AG04449 (cell line): Measurements from ENCODE around the gene KAT7.
A peak's percentile ranks its signal among the peaks of the same experiment; 100 is the strongest.

ENCODE experiments used
- CTCF ChIA-PET: fragments of 350-600 bp; formaldehyde crosslinking; extraction: SDS; loops from one replicate; lab custom pipeline; 2021; ENCODE audit warnings: antibody characterized with exemption; lab: Yijun Ruan, JAX
- POLR2A ChIA-PET: fragments of 400-600, 350-600 bp; formaldehyde crosslinking; extraction: SDS; loops from one replicate; lab custom pipeline; 2020; ENCODE audit warnings: antibody characterized with exemption, inconsistent platforms; lab: Yijun Ruan, JAX
- DNase-seq: peaks from one replicate; pipeline ENCODE4 v3.0.0-alpha.2; 2010; ENCODE audit warnings: low read depth, low spot score
- H3K4me3 ChIP-seq: 2 replicates; pipeline ENCODE4 v1.5.1; 2011; ENCODE audit warnings: low read depth, mild to moderate bottlenecking, control low read depth, low read length
- TF ChIP-seq, protein P1 (sequence below): IDR thresholded peaks from one replicate; pipeline ENCODE4 v1.5.1; 2011; ENCODE audit warnings: mild to moderate bottlenecking, moderate library complexity, low read length, control low read depth, inconsistent platforms; ENCODE audit not compliant: insufficient read depth; ENCODE audit errors: missing control alignments

Gene KAT7

DNA sequence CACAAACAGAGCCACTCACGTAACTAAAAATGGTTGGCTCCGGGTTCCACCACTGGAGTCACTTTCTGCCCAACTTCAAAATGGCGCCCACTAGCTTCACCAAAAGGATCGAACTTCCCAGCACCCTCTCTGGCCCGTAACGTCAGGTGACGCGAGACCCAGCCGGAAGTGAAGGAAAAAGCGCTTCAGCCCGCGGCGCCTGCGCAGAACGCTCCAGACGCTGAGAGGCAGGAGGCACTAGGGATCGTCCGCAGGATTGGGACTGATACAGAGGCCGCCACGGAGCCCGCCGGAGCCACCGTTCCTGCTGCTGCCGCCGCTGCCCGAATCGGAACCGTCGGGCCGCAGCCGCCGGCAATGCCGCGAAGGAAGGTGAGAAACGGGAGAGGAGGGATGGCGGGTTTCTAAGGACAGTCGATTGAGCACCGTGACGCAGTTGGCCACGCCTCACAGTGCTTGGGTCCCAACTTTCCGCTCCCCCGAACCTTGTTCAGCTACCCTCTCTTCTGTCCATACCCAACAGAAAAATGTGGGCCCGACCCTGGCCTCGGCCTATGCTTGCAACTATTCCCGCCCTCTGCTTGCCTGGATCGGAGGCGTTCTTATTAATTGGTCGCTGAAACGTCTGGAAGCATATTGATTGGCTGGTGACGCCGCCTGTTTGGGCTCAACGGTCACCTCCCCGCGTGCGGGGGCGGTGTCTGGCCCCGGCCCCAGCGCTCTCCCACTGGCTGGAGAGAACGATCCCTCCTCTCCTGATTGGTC lies at the start of gene KAT7:
TSS of gene KAT7 (plus strand) at position 204 of the 765 bp plus-strand sequence. CDS start at position 358, 154 bp downstream.
- peak within 1 kb of the TSS; percentile 100 for H3K4me3 ChIP-seq
- TF ChIP-seq, protein P1, sequence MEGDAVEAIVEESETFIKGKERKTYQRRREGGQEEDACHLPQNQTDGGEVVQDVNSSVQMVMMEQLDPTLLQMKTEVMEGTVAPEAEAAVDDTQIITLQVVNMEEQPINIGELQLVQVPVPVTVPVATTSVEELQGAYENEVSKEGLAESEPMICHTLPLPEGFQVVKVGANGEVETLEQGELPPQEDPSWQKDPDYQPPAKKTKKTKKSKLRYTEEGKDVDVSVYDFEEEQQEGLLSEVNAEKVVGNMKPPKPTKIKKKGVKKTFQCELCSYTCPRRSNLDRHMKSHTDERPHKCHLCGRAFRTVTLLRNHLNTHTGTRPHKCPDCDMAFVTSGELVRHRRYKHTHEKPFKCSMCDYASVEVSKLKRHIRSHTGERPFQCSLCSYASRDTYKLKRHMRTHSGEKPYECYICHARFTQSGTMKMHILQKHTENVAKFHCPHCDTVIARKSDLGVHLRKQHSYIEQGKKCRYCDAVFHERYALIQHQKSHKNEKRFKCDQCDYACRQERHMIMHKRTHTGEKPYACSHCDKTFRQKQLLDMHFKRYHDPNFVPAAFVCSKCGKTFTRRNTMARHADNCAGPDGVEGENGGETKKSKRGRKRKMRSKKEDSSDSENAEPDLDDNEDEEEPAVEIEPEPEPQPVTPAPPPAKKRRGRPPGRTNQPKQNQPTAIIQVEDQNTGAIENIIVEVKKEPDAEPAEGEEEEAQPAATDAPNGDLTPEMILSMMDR: no peak

DNA sequence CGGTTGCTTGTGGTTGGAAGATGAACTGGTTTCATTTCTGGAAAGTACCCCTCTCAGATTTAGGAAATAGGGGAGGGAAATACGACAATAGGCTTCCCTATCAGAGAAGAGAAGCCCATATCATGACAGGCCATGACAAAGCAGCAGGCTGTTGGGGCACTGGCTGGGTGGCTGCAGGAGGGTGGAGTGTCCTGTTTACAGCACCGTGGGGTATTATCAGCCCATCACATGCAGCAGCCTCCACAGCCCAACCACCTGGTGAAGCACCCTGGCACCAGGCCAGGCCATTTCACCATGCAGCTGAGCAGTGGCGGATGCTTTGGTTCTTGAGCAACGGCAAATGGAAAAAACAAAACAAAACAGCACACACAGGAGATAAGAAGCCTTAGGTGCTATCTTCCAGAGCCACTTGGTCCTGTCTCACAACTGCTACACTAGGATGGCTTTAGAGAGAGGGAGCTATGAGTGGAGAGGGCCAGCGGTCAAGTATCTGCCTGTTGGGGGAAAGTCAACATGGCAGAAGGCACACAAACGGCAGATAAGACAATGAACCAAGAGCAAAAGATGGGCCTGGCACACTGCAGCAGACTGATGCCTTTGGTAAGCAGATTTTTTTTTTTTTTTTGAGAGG lies 48.7 kb upstream of the KAT7 start:
- POLR2A ChIA-PET: no interaction called here
- TF ChIP-seq, protein P1: no peak
- no peak for DNase-seq
- CTCF ChIA-PET: no interaction called here
- no peak overlapping the region for H3K4me3 ChIP-seq

More for the DNA sequence above, at the start of gene KAT7:
- peak; percentile 96 for DNase-seq
- CTCF ChIA-PET: interaction anchor here (0.6 to 2.2 kb wide), 9 partner anchors 10 to 232 kb away, joined by 3 to 7 read pairs (median 4); no protein-coding TSS in a partner anchor
- POLR2A ChIA-PET: interaction anchor here (0.7 to 1.3 kb wide), 4 partner anchors 12 to 142 kb away, joined by 3 to 5 read pairs (median 4); no protein-coding TSS in a partner anchor

DNA sequence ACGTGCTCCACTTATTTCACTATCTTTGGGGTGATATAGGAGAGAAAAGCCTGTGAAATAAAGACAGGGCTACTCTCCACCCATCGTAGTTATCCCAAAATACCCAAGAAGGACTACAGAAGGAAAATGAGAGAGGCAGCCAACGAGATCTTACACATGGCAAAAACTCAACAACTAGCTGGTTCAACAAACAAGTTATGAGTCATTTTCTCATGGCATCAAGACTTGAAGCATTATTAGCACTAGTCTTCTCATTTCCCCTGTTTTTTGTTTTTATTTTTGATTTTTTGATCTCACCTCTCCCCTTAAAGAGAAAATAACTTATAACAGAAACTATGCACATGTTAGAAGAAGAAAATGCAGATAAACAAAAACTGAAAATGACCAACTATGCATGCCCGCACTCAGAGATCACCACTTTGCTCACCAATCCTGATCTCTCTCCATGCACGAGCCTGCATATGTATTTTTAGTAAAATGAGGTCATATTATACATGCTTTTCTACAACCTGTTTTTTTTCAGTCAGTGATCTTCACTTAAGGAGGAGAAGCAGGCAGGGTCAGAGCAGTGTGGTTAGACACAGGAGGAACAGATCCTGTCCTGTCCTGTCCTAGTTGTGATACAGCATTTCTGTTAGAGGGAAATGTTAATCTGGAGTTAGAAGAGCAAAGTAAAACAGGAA lies 47.3 kb upstream of the KAT7 start:
- H3K4me3 ChIP-seq: no peak overlapping the region
- TF ChIP-seq, protein P1: no peak
- no peak for DNase-seq
- ChIA-PET CTCF (interaction anchor here (1.3 kb wide), 2 partner anchors 32 to 171 kb away, joined by 3 read pairs; no protein-coding TSS in a partner anchor), POLR2A (no interaction called here)

DNA sequence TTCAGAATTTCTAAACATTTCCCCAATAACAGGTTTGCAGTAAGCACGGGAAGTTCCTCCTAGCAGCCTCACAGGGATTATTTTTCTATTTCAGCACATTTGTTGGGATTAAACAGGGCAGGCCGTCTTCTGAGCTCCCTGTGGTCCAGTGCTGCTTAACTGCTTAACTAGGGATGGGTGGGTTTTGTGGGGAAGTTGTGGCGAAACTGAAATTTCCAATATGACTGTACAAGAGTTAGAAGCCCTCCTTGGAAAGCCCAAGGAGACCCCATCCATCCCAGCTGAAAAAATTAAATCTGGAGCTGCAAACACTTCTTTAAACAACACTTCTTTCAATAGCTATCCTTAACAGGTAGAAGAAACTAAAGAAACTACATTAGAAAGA lies 46.8 kb upstream of the KAT7 start:
- TF ChIP-seq, protein P1: no peak
- ChIA-PET POLR2A (no interaction called here), CTCF (interaction anchor here (1.3 kb wide), 2 partner anchors 33 to 171 kb away, joined by 3 read pairs; no protein-coding TSS in a partner anchor)
- no peak overlapping the region for H3K4me3 ChIP-seq
- DNase-seq: no peak

DNA sequence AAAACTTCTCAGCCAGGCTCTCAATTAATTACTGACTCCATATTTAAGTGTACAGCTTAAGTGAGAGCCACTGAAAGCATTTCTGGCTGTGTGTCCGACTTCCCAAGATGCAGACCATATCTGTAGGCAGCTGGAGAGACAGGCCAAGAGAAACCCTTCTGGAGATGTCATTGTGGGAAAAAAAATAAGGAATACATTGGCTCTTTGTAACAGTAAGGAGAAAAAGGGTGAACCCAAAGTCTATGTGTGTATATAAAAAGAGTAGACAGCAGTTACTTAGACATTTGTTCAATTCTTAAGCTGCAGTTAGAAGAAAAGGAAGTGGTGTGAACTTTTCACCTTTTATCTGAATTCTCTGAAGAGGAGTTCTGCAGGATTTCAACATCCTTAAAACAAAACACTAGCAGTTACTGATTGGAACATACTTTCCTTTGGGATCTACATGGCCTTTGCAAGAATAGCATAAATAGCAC lies 46.3 kb upstream of the KAT7 start:
- no peak overlapping the region for H3K4me3 ChIP-seq
- TF ChIP-seq, protein P1: no peak
- CTCF ChIA-PET: interaction anchor here (1.3 kb wide), 2 partner anchors 33 to 172 kb away, joined by 3 read pairs; no protein-coding TSS in a partner anchor
- POLR2A ChIA-PET: no interaction called here
- DNase-seq: no peak
